ENCODE data around the gene HEBP1. TPM values are rescaled to one million over a fixed set of nuclear protein-coding genes. Genes with fewer than 3 reads are reported as not detected.

The HEBP1 gene
- total RNA-seq, 6 donors from 2014 or later = 25.1 to 70.9 (median 63.7) TPM

GRCh38 chr12:12979126-12979525 lies 20.9 kb downstream of the HEBP1 start:
- DNase-seq = no peak
- H3K4me1 ChIP-seq = peaks cover 0 to 4% (median 1%) of the 10 kb centered on the region in 4 donors
- no peak for ATAC-seq (ENCODE audit: low FRiP score in 2 of 2)
- no peaks in the 10 kb centered on the region for H3K9me3 ChIP-seq
- TF ChIP-seq POLR2AphosphoS5 (IDR thresholded peaks at IDR 0.05) = no peak
- no peak for TF ChIP-seq CTCF (IDR thresholded peaks at IDR 0.05)
- TF ChIP-seq EP300 (IDR thresholded peaks at IDR 0.05) = no peak
- no peak for TF ChIP-seq POLR2A (IDR thresholded peaks at IDR 0.05)
- no peak overlapping the region for H3K27ac ChIP-seq
- H3K27me3 ChIP-seq = no peaks in the 10 kb centered on the region
- WGBS, 2 donors = 78 to 80% methylated on average over 4 of the region's 4 CpGs
- H3K36me3 ChIP-seq = peaks cover 0 to 67% (median 24%) of the 10 kb centered on the region in 4 donors
- H3K4me3 ChIP-seq = no peak overlapping the region

GRCh38 chr12:12977231-12977630 lies 22.8 kb downstream of the HEBP1 start:
- no peak for ATAC-seq (ENCODE audit: low FRiP score in 2 of 2)

GRCh38 chr12:12976366-12976765 lies 23.7 kb downstream of the HEBP1 start:
- no peak for TF ChIP-seq POLR2A (IDR thresholded peaks at IDR 0.05)
- TF ChIP-seq EP300 (IDR thresholded peaks at IDR 0.05) = no peak
- no peak for TF ChIP-seq POLR2AphosphoS5 (IDR thresholded peaks at IDR 0.05)
- H3K4me3 ChIP-seq = no peak overlapping the region
- peaks cover 5 to 80% (median 37%) of the 10 kb centered on the region in 4 donors for H3K36me3 ChIP-seq
- WGBS, 2 donors = 86 to 92% methylated on average over 2 of the region's 2 CpGs
- no peaks in the 10 kb centered on the region for H3K27me3 ChIP-seq
- peaks cover 0 to 4% (median 1%) of the 10 kb centered on the region in 4 donors for H3K4me1 ChIP-seq
- peak in 1 of 2 donors; percentile 81 for ATAC-seq (ENCODE audit: low FRiP score in 2 of 2)
- H3K27ac ChIP-seq = peak overlapping the region in 1 of 4 donors; percentile 4
- peaks cover 0 to 7% (median 3%) of the 10 kb centered on the region in 4 donors for H3K9me3 ChIP-seq
- DNase-seq = no peak

More at GRCh38 chr12:12977231-12977630, 22.8 kb downstream of the HEBP1 start:
- no peak for DNase-seq
- Histone ChIP-seq H3K4me1 (peaks cover 0 to 4% (median 1%) of the 10 kb centered on the region in 4 donors), H3K9me3 (peaks cover 0 to 7% (median 3%) of the 10 kb centered on the region in 4 donors), H3K27ac (no peak overlapping the region), H3K36me3 (peaks cover 5 to 80% (median 38%) of the 10 kb centered on the region in 4 donors), H3K27me3 (no peaks in the 10 kb centered on the region), H3K4me3 (no peak overlapping the region)
- 96 to 99% methylated on average over 4 of the region's 4 CpGs for WGBS, 2 donors
- no peak for TF ChIP-seq POLR2AphosphoS5 (IDR thresholded peaks at IDR 0.05)
- TF ChIP-seq EP300 (IDR thresholded peaks at IDR 0.05) = no peak
- no peak for TF ChIP-seq CTCF (IDR thresholded peaks at IDR 0.05)
- TF ChIP-seq POLR2A (IDR thresholded peaks at IDR 0.05) = no peak

GRCh38 chr12:12975322-12976077 lies 24.6 kb downstream of the HEBP1 start:
- peaks cover 5 to 77% (median 30%) of the 10 kb centered on the region in 4 donors for H3K36me3 ChIP-seq
- ATAC-seq (ENCODE audit: low FRiP score in 2 of 2) (peak; percentile 25 to 37), DNase-seq (peak; percentile 33 to 36)
- H3K9me3 ChIP-seq = peaks cover 0 to 7% (median 3%) of the 10 kb centered on the region in 4 donors
- WGBS, 2 donors = 79 to 90% methylated on average over 10 to 14 of the region's 14 CpGs
- TF ChIP-seq POLR2A (IDR thresholded peaks at IDR 0.05) = no peak
- TF ChIP-seq CTCF (IDR thresholded peaks at IDR 0.05) = peak in 2 of 6 experiments; percentile 12 to 21
- peaks cover 0 to 4% (median 1%) of the 10 kb centered on the region in 4 donors for H3K4me1 ChIP-seq
- H3K27me3 ChIP-seq = no peaks in the 10 kb centered on the region
- H3K27ac ChIP-seq = peak overlapping the region in 2 of 4 donors; percentile 4 to 17
- H3K4me3 ChIP-seq = no peak overlapping the region

- no peak for DNase-seq
- Histone ChIP-seq H3K9me3 (peaks cover 0 to 7% (median 3%) of the 10 kb centered on the region in 4 donors), H3K27ac (no peak overlapping the region), H3K4me3 (no peak overlapping the region), H3K27me3 (no peaks in the 10 kb centered on the region), H3K36me3 (peaks cover 5 to 73% (median 24%) of the 10 kb centered on the region in 4 donors), H3K4me1 (peaks cover 0 to under 1% (median 0%) of the 10 kb centered on the region in 4 donors)
- WGBS, 2 donors = 91 to 94% methylated on average over 4 of the region's 4 CpGs
- TF ChIP-seq CTCF (IDR thresholded peaks at IDR 0.05) = no peak
- TF ChIP-seq POLR2A (IDR thresholded peaks at IDR 0.05) = no peak
- no peak for TF ChIP-seq POLR2AphosphoS5 (IDR thresholded peaks at IDR 0.05)
- no peak for TF ChIP-seq EP300 (IDR thresholded peaks at IDR 0.05)
- no peak for ATAC-seq (ENCODE audit: low FRiP score in 2 of 2)
These were observed 25.9 kb downstream of the HEBP1 start for GRCh38 chr12:12974211-12974610.

All from upper lobe of left lung (tissue), 6 donors.